HEK293 (cell line): Measurements from ENCODE around the gene ARFRP1.

Source experiments
- BCL11A ChIP-seq: fragments of 450-650 bp; formaldehyde crosslinking; IDR thresholded peaks from 2 replicates; pipeline ENCODE4 v1.5.1; 2016; ENCODE audit warnings: low read depth, missing biosample characterization, missing genetic modification characterization
- IKZF3 ChIP-seq: fragments of 450-650 bp; IDR thresholded peaks from 2 replicates; pipeline ENCODE4 v1.5.0; 2018; ENCODE audit warnings: missing biosample characterization, mild to moderate bottlenecking, missing genetic modification characterization, moderate library complexity
- KLF10 ChIP-seq: fragments of 450-650 bp; IDR thresholded peaks from 2 replicates; pipeline ENCODE4 v1.5.1; 2018; ENCODE audit warnings: missing biosample characterization, mild to moderate bottlenecking, missing genetic modification characterization
- KLF8 ChIP-seq: fragments of 450-650 bp; formaldehyde crosslinking; IDR thresholded peaks from 2 replicates; pipeline ENCODE4 v1.5.1; 2016; ENCODE audit warnings: missing biosample characterization, missing genetic modification characterization
- MEIS1 ChIP-seq: sonication (generic); formaldehyde crosslinking; IDR thresholded peaks from 2 replicates; pipeline ENCODE4 v1.8.1; 2022; ENCODE audit warnings: missing genetic modification reagents, mild to moderate bottlenecking, borderline replicate concordance
- SP3 ChIP-seq: fragments of 450-650 bp; formaldehyde crosslinking; IDR thresholded peaks from 2 replicates; pipeline ENCODE4 v1.5.1; 2016; ENCODE audit warnings: missing biosample characterization, missing genetic modification characterization
- SP7 ChIP-seq: fragments of 450-650 bp; formaldehyde crosslinking; IDR thresholded peaks from 2 replicates; pipeline ENCODE4 v1.5.1; 2016; ENCODE audit warnings: missing biosample characterization, missing genetic modification characterization
- ZBTB20 ChIP-seq: fragments of 450-650 bp; formaldehyde crosslinking; IDR thresholded peaks from 2 replicates; pipeline ENCODE4 v1.5.1; 2016; ENCODE audit warnings: missing biosample characterization, missing genetic modification characterization
- ZBTB26 ChIP-seq: fragments of 450-650 bp; formaldehyde crosslinking; optimal IDR thresholded peaks from 2 replicates; pipeline ENCODE3; 2016; ENCODE audit warnings: missing biosample characterization, mild to moderate bottlenecking, missing genetic modification characterization
- ZBTB7A ChIP-seq: fragments of 450-650 bp; formaldehyde crosslinking; IDR thresholded peaks from 2 replicates; pipeline ENCODE4 v1.5.1; 2016; ENCODE audit warnings: low read depth, missing biosample characterization, missing genetic modification characterization
- ZEB2 ChIP-seq: fragments of 450-650 bp; formaldehyde crosslinking; IDR thresholded peaks from 2 replicates; pipeline ENCODE4 v1.5.1; 2016; ENCODE audit warnings: missing biosample characterization, missing genetic modification characterization
- ZIC2 ChIP-seq: fragments of 450-650 bp; formaldehyde crosslinking; IDR thresholded peaks from 2 replicates; pipeline ENCODE4 v1.5.1; 2016; ENCODE audit warnings: missing biosample characterization, missing genetic modification characterization
- ZNF121 ChIP-seq: fragments of 450-650 bp; formaldehyde crosslinking; IDR thresholded peaks from 2 replicates; pipeline ENCODE4 v1.5.1; 2016; ENCODE audit warnings: missing biosample characterization, missing genetic modification characterization
- ZNF24 ChIP-seq: fragments of 450-650 bp; formaldehyde crosslinking; IDR thresholded peaks from 2 replicates; pipeline ENCODE4 v1.5.1; 2016; ENCODE audit warnings: missing biosample characterization, missing genetic modification characterization
- ZNF37A ChIP-seq: fragments of 450-650 bp; IDR thresholded peaks from 2 replicates; pipeline ENCODE4 v1.5.1; 2018; ENCODE audit warnings: missing biosample characterization, missing genetic modification characterization
- ZNF391 ChIP-seq: fragments of 450-650 bp; formaldehyde crosslinking; IDR thresholded peaks from 2 replicates; pipeline ENCODE4 v1.5.1; 2016; ENCODE audit warnings: low read depth, missing biosample characterization, missing genetic modification characterization, borderline replicate concordance
- ZNF518A ChIP-seq: fragments of 450-650 bp; formaldehyde crosslinking; conservative IDR thresholded peaks from 2 replicates; pipeline ENCODE4 v1.5.1; 2016; ENCODE audit warnings: low read depth, missing biosample characterization, missing genetic modification characterization
- ZNF548 ChIP-seq: fragments of 450-650 bp; formaldehyde crosslinking; IDR thresholded peaks from 2 replicates; pipeline ENCODE4 v1.5.1; 2016; ENCODE audit warnings: missing biosample characterization, missing genetic modification characterization
- ZNF555 ChIP-seq: fragments of 450-650 bp; formaldehyde crosslinking; conservative IDR thresholded peaks from 2 replicates; pipeline ENCODE4 v1.5.1; 2017; ENCODE audit warnings: missing biosample characterization, mild to moderate bottlenecking, missing genetic modification characterization, inconsistent platforms
- ZNF561 ChIP-seq: fragments of 450-650 bp; IDR thresholded peaks from 2 replicates; pipeline ENCODE4 v1.5.1; 2018; ENCODE audit warnings: missing biosample characterization, missing genetic modification characterization, borderline replicate concordance
- ZNF843 ChIP-seq: fragments of 450-650 bp; formaldehyde crosslinking; IDR thresholded peaks from 2 replicates; pipeline ENCODE4 v1.5.1; 2016; ENCODE audit warnings: missing biosample characterization, missing genetic modification characterization
- ZSCAN30 ChIP-seq: fragments of 450-650 bp; IDR thresholded peaks from 2 replicates; pipeline ENCODE4 v1.5.1; 2018; ENCODE audit warnings: missing biosample characterization, mild to moderate bottlenecking, missing genetic modification characterization, moderate library complexity
- TF ChIP-seq, protein P1 (sequence below): fragments of 450-650 bp; formaldehyde crosslinking; IDR thresholded peaks from 2 replicates; pipeline ENCODE4 v1.5.1; 2016; ENCODE audit warnings: missing biosample characterization, missing genetic modification characterization
- TF ChIP-seq, protein P2 (sequence below): fragments of 450-650 bp; formaldehyde crosslinking; IDR thresholded peaks from 2 replicates; pipeline ENCODE4 v1.5.1; 2016; ENCODE audit warnings: missing biosample characterization, missing genetic modification characterization

The ARFRP1 gene

DNA sequence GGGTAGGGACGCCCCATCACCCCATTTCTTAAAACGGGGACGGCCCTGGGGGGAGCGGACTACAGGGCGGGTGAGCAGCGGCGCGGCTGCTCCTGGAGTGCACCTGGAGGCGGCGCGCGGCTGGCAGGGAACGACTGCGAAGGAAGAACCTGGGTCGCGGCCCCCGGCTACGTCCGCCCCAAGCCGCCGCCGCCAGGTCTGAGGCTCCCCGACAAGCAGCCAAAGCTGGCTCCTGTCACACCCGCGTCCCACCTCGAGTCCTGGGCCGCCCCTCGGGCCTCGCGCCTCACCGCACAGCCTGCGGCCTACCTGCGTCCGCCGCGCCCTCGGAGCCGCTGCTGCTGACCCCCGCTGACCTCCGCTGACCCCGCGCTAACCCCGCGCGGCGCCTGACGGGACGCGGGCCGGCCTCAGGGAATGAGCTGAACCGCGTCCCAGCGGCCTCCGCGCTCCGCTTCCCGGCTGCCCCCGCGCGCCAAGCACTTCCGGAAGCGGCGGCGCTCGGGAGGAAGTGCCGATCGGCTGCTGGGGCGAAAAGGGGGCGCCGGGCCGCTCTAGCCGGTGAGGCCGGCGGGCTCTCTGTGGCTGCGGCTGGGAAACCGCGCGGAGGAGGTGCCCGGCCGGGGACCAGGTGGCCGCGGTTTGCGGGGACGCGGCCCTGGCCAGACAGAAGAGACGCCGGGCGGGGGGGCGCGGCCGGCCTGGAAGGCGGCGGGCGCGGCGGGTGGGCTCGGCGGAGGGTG lies at the start of gene ARFRP1, which contains the start of gene ZGPAT (continued):
- TF ChIP-seq, protein P1, sequence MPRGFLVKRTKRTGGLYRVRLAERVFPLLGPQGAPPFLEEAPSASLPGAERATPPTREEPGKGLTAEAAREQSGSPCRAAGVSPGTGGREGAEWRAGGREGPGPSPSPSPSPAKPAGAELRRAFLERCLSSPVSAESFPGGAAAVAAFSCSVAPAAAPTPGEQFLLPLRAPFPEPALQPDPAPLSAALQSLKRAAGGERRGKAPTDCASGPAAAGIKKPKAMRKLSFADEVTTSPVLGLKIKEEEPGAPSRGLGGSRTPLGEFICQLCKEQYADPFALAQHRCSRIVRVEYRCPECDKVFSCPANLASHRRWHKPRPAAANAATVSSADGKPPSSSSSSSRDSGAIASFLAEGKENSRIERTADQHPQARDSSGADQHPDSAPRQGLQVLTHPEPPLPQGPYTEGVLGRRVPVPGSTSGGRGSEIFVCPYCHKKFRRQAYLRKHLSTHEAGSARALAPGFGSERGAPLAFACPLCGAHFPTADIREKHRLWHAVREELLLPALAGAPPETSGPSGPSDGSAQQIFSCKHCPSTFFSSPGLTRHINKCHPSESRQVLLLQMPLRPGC (tag by site-specific recombination) = peak; percentile 41; the same call in 1 of the 2 replicates
- no peak for TF ChIP-seq ZNF37A (tag by site-specific recombination)
- TF ChIP-seq BCL11A (tag by site-specific recombination) = peak; percentile 84
- TF ChIP-seq ZEB2 (tag by site-specific recombination) = peak; percentile 49; the same call in 1 of the 2 replicates
- peak; percentile 78 for TF ChIP-seq ZNF518A (tag by site-specific recombination)
- TF ChIP-seq SP3 (tag by site-specific recombination) = no peak; the same call in 1 of the 2 replicates
- TF ChIP-seq ZNF843 (tag by site-specific recombination) = no peak
- TF ChIP-seq KLF10 (tag by site-specific recombination) = peak; percentile 54; the same call in 1 of the 2 replicates
- TF ChIP-seq ZNF561 (tag by site-specific recombination) = peak; percentile 96
- TF ChIP-seq ZNF555 (tag by site-specific recombination) = no peak
- TF ChIP-seq ZIC2 (tag by site-specific recombination) = 0 out of 2 replicates have a peak, but pooled peaks have one; percentile 10
- TF ChIP-seq ZSCAN30 = peak; percentile 77
- TF ChIP-seq ZBTB20 (tag by site-specific recombination) = peak; percentile 46; the same call in 1 of the 2 replicates
- 0 out of 2 replicates have a peak, but pooled peaks have one; percentile 44 for TF ChIP-seq ZNF121 (tag by site-specific recombination)
- no peak for TF ChIP-seq ZNF24 (tag by site-specific recombination)
- peak; percentile 48; the same call in 1 of the 2 replicates for TF ChIP-seq KLF8 (tag by site-specific recombination)
- TF ChIP-seq ZBTB7A = peak; percentile 45; the same call in 1 of the 2 replicates
- peak; percentile 86 for TF ChIP-seq ZBTB26 (tag by site-specific recombination)
- TF ChIP-seq, protein P2, sequence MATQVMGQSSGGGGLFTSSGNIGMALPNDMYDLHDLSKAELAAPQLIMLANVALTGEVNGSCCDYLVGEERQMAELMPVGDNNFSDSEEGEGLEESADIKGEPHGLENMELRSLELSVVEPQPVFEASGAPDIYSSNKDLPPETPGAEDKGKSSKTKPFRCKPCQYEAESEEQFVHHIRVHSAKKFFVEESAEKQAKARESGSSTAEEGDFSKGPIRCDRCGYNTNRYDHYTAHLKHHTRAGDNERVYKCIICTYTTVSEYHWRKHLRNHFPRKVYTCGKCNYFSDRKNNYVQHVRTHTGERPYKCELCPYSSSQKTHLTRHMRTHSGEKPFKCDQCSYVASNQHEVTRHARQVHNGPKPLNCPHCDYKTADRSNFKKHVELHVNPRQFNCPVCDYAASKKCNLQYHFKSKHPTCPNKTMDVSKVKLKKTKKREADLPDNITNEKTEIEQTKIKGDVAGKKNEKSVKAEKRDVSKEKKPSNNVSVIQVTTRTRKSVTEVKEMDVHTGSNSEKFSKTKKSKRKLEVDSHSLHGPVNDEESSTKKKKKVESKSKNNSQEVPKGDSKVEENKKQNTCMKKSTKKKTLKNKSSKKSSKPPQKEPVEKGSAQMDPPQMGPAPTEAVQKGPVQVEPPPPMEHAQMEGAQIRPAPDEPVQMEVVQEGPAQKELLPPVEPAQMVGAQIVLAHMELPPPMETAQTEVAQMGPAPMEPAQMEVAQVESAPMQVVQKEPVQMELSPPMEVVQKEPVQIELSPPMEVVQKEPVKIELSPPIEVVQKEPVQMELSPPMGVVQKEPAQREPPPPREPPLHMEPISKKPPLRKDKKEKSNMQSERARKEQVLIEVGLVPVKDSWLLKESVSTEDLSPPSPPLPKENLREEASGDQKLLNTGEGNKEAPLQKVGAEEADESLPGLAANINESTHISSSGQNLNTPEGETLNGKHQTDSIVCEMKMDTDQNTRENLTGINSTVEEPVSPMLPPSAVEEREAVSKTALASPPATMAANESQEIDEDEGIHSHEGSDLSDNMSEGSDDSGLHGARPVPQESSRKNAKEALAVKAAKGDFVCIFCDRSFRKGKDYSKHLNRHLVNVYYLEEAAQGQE (tag by site-specific recombination) = peak; percentile 21; the same call in 1 of the 2 replicates
- no peak for TF ChIP-seq MEIS1 (CRISPR knock-in tag)
- no peak; the same call in 1 of the 2 replicates for TF ChIP-seq ZNF391
- TF ChIP-seq SP7 (tag by site-specific recombination) = peak; percentile 46
- peak; percentile 21; the same call in 1 of the 2 replicates for TF ChIP-seq IKZF3
- no peak for TF ChIP-seq ZNF548 (tag by site-specific recombination)
